T-helper 2 cell treated with Interferon-gamma antibody and Interleukin-4, amounts not matched to agents 100 ng/mL and 5 ng/mL, for 36 hours (primary cell): ENCODE measurements around the gene SHISA9. TPM values are rescaled to one million over a fixed set of nuclear protein-coding genes. Genes with fewer than 3 reads are reported as not detected.

Source experiments
- intact Hi-C: fragments of 100-400 bp; cut with micrococcal nuclease; formaldehyde crosslinking; loops from one replicate; pipeline ENCODE4 v1.15.1; 2023
- total RNA-seq: library from RNA; stranded (reverse); gene quantifications from 2 replicates; pipeline ENCODE4 v1.2.3, GENCODE V29; 2022

The SHISA9 gene
- total RNA-seq, 1 donor from 2014 or later, result 0.02 TPM

GRCh38 chr16:13254998-13255614, 353.7 kb downstream of the SHISA9 start:
- intact Hi-C loops, result no loop called here

GRCh38 chr16:13262270-13263090, 361.1 kb downstream of the SHISA9 start:
- intact Hi-C loops, result no loop called here

- intact Hi-C loops, result no loop called here
Measured at GRCh38 chr16:13264749-13265552, 363.6 kb downstream of the SHISA9 start.

- intact Hi-C loops, result no loop called here
Measured at GRCh38 chr16:13269359-13269758, 368.0 kb downstream of the SHISA9 start.

GRCh38 chr16:13269905-13270528, 368.6 kb downstream of the SHISA9 start:
- intact Hi-C loops, result no loop called here

GRCh38 chr16:13270602-13271001, 369.2 kb downstream of the SHISA9 start:
- intact Hi-C loops, result no loop called here

- intact Hi-C loops, result no loop called here
Measured at GRCh38 chr16:13289515-13289914, 388.1 kb downstream of the SHISA9 start.

Other genes starting within 250 kb of the SHISA9 start
- 19.3 and 22.1 TPM in 2 replicates for gene CPPED1, start 97.7 kb upstream of the SHISA9 start, total RNA-seq